Thymus (tissue), 11 donors: Measurements from ENCODE around the gene CYTH3. TPM values are rescaled to one million over a fixed set of nuclear protein-coding genes. Genes with fewer than 3 reads are reported as not detected.
"Not testable (repeated sequence)": the region's sequence is repeated elsewhere in the genome, so short reads cannot be mapped to it uniquely, and the experiment has no call there.

ENCODE experiments used
- DNase-seq, 9 donors: peaks; one replicate each; pipeline ENCODE4 v3.0.0-alpha.2; 2013; ENCODE audit warnings: low spot score in 9 of 9, low read depth in 6 of 9, missing footprints in 1 of 9
- H3K27ac ChIP-seq, 2 donors: one replicate each; pipeline ENCODE4 v1.5.1; 2013; ENCODE audit warnings: control low read depth in 1 of 2, low read depth in 1 of 2, low read length in 1 of 2, mild to moderate bottlenecking in 1 of 2, moderate library complexity in 1 of 2
- H3K27me3 ChIP-seq, 2 donors: one replicate each; pipeline ENCODE4 v1.5.1; 2013; ENCODE audit warnings: low read length in 1 of 2; ENCODE audit not compliant: control insufficient read depth in 2 of 2, insufficient read depth in 1 of 2
- H3K36me3 ChIP-seq, 2 donors: one replicate each; pipeline ENCODE4 v1.5.1; 2013; ENCODE audit warnings: low read length in 1 of 2, mild to moderate bottlenecking in 1 of 2, moderate library complexity in 1 of 2; ENCODE audit not compliant: control insufficient read depth in 2 of 2, insufficient read depth in 2 of 2
- H3K4me1 ChIP-seq, 2 donors: one replicate each; pipeline ENCODE4 v1.5.1; 2013; ENCODE audit warnings: low read length in 2 of 2; ENCODE audit not compliant: control insufficient read depth in 2 of 2, insufficient read depth in 2 of 2
- H3K4me3 ChIP-seq, 2 donors: one replicate each; pipeline ENCODE4 v1.5.1; 2013; ENCODE audit warnings: low read length in 2 of 2, control low read depth in 1 of 2, mild to moderate bottlenecking in 1 of 2
- H3K9me3 ChIP-seq, 2 donors: one replicate each; pipeline ENCODE4 v1.5.1; 2013; ENCODE audit warnings: low read length in 1 of 2, mild to moderate bottlenecking in 1 of 2; ENCODE audit not compliant: control insufficient read depth in 2 of 2, insufficient read depth in 1 of 2
- whole genome bisulfite sequencing: extraction: QIAGEN DNeasy Blood & Tissue Kit; methylation state at CpG from one replicate; pipeline ENCODE4 v1.1.7; 2013; 5-methylcytosine and 5-hydroxymethylcytosine counted together
- polyA plus RNA-seq: library from polyadenylated mRNA; stranded (reverse); fragments of 200-250 nt; gene quantifications from one replicate; pipeline ENCODE4 v1.2.3, GENCODE V29; 2013
- total RNA-seq: library from RNA; stranded (reverse); fragments of 120-200 nt; gene quantifications from one replicate; pipeline ENCODE4 v1.2.4, GENCODE V29; 2013
- donor health status: healthy.

Gene CYTH3
- total and polyA plus RNA-seq, 2 donors = 5.1 to 6.3 TPM

GRCh38 chr7:6286486-6286885 is 14.1 kb upstream of the CYTH3 start:
- Histone ChIP-seq H3K4me1 (no peaks in the 10 kb centered on the region), H3K9me3 (peaks cover 0 to 5% of the 10 kb centered on the region in 2 donors), H3K27me3 (no peaks in the 10 kb centered on the region), H3K4me3 (no peak overlapping the region), H3K36me3 (no peaks in the 10 kb centered on the region), H3K27ac (no peak overlapping the region)
- DNase-seq = no peak
- WGBS = 97% methylated on average over 8 of the region's 8 CpGs

GRCh38 chr7:6284461-6285360 is 12.3 kb upstream of the CYTH3 start:
- H3K27ac ChIP-seq = no peak overlapping the region
- no peaks in the 10 kb centered on the region for H3K36me3 ChIP-seq
- no peaks in the 10 kb centered on the region for H3K4me1 ChIP-seq
- peaks cover 0 to 5% of the 10 kb centered on the region in 2 donors for H3K9me3 ChIP-seq
- no peak overlapping the region for H3K4me3 ChIP-seq
- no peak for DNase-seq
- 84% methylated on average over 20 of the region's 20 CpGs for WGBS
- H3K27me3 ChIP-seq = no peaks in the 10 kb centered on the region

GRCh38 chr7:6284055-6284400 is 11.6 kb upstream of the CYTH3 start:
- DNase-seq = no peak
- no peak overlapping the region for H3K4me3 ChIP-seq
- H3K27ac ChIP-seq = no peak overlapping the region
- no peaks in the 10 kb centered on the region for H3K36me3 ChIP-seq
- H3K9me3 ChIP-seq = peaks cover 0 to 5% of the 10 kb centered on the region in 2 donors
- no peaks in the 10 kb centered on the region for H3K4me1 ChIP-seq
- 93% methylated on average over 7 of the region's 7 CpGs for WGBS
- H3K27me3 ChIP-seq = no peaks in the 10 kb centered on the region

- not testable (repeated sequence) for H3K27ac ChIP-seq, H3K9me3 ChIP-seq, H3K4me1 ChIP-seq, H3K4me3 ChIP-seq, H3K27me3 ChIP-seq, H3K36me3 ChIP-seq, DNase-seq
- 97% methylated on average over 9 of the region's 9 CpGs for WGBS
Measured at GRCh38 chr7:6283391-6284054, 11.1 kb upstream of the CYTH3 start.

- Histone ChIP-seq H3K27ac (no peak overlapping the region), H3K4me1 (no peaks in the 10 kb centered on the region), H3K4me3 (no peak overlapping the region), H3K36me3 (no peaks in the 10 kb centered on the region), H3K9me3 (peaks cover 0 to 4% of the 10 kb centered on the region in 2 donors), H3K27me3 (no peaks in the 10 kb centered on the region)
- DNase-seq = no peak
- 98% methylated on average over 5 of the region's 5 CpGs for WGBS
Measured at GRCh38 chr7:6279937-6280336, 7.5 kb upstream of the CYTH3 start.

- H3K36me3 ChIP-seq = no peaks in the 10 kb centered on the region
- H3K4me3 ChIP-seq = no peak overlapping the region
- WGBS = 91% methylated on average over 3 of the region's 3 CpGs
- no peaks in the 10 kb centered on the region for H3K4me1 ChIP-seq
- H3K27ac ChIP-seq = no peak overlapping the region
- DNase-seq = no peak
- H3K27me3 ChIP-seq = no peaks in the 10 kb centered on the region
- H3K9me3 ChIP-seq = no peaks in the 10 kb centered on the region
Measured at GRCh38 chr7:6279341-6279740, 6.9 kb upstream of the CYTH3 start.

- Histone ChIP-seq H3K4me1 (peaks cover 0 to 4% of the 10 kb centered on the region in 2 donors), H3K27me3 (no peaks in the 10 kb centered on the region), H3K9me3 (no peaks in the 10 kb centered on the region), H3K4me3 (no peak overlapping the region), H3K36me3 (no peaks in the 10 kb centered on the region), H3K27ac (no peak overlapping the region)
- 96% methylated on average over 9 of the region's 9 CpGs for whole genome bisulfite sequencing
- no peak for DNase-seq
Measured at GRCh38 chr7:6278749-6279310, 6.4 kb upstream of the CYTH3 start.

- Histone ChIP-seq H3K27me3 (peaks cover 0 to 7% of the 10 kb centered on the region in 2 donors), H3K9me3 (no peaks in the 10 kb centered on the region), H3K4me3 (no peak overlapping the region), H3K4me1 (peaks cover 0 to 14% of the 10 kb centered on the region in 2 donors), H3K36me3 (no peaks in the 10 kb centered on the region), H3K27ac (no peak overlapping the region)
- no peak for DNase-seq
- WGBS = 93% methylated on average over 4 of the region's 4 CpGs
Measured at GRCh38 chr7:6277476-6277875, 5.1 kb upstream of the CYTH3 start.

- Histone ChIP-seq H3K9me3 (no peaks in the 10 kb centered on the region), H3K27me3 (peaks cover 0 to 8% of the 10 kb centered on the region in 2 donors), H3K4me3 (no peak overlapping the region), H3K27ac (no peak overlapping the region), H3K4me1 (peaks cover 0 to 14% of the 10 kb centered on the region in 2 donors), H3K36me3 (no peaks in the 10 kb centered on the region)
- WGBS = 97% methylated on average over 9 of the region's 9 CpGs
- DNase-seq = no peak
Measured at GRCh38 chr7:6276911-6277408, 4.5 kb upstream of the CYTH3 start.
